Tibial nerve (tissue), 3 donors: Measurements from ENCODE around the gene KAZN.

Experiments used
- POLR2A ChIP-seq, 2 donors: fragments of 450-650 bp; IDR thresholded peaks; one replicate each; pipeline ENCODE4 v1.6.1; 2017; ENCODE audit warnings: antibody characterized with exemption in 2 of 2, mild to moderate bottlenecking in 2 of 2, moderate library complexity in 2 of 2
- TF ChIP-seq, protein P1 (sequence below), 5 experiments: fragments of 200-600 bp in 3 of 5; fragments of 450-650 bp in 2 of 5; sonication (generic) in 3 of 5; IDR thresholded peaks; one replicate each; pipeline ENCODE4 v1.5.1; 2016 to 2019; ENCODE audit warnings: antibody characterized with exemption in 5 of 5, mild to moderate bottlenecking in 3 of 5, moderate library complexity in 2 of 5

GRCh38 chr1:15070145-15070748, 471.8 kb downstream of the KAZN start:
- TF ChIP-seq POLR2A (IDR thresholded peaks at IDR 0.05): no peak
- TF ChIP-seq, protein P1, sequence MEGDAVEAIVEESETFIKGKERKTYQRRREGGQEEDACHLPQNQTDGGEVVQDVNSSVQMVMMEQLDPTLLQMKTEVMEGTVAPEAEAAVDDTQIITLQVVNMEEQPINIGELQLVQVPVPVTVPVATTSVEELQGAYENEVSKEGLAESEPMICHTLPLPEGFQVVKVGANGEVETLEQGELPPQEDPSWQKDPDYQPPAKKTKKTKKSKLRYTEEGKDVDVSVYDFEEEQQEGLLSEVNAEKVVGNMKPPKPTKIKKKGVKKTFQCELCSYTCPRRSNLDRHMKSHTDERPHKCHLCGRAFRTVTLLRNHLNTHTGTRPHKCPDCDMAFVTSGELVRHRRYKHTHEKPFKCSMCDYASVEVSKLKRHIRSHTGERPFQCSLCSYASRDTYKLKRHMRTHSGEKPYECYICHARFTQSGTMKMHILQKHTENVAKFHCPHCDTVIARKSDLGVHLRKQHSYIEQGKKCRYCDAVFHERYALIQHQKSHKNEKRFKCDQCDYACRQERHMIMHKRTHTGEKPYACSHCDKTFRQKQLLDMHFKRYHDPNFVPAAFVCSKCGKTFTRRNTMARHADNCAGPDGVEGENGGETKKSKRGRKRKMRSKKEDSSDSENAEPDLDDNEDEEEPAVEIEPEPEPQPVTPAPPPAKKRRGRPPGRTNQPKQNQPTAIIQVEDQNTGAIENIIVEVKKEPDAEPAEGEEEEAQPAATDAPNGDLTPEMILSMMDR (IDR thresholded peaks at IDR 0.05): no peak
